Heart left ventricle (tissue), 13 donors: Measurements from ENCODE around the gene CRNN.

Experiments used
- POLR2A ChIP-seq, 2 donors: fragments of 450-650 bp; IDR thresholded peaks; one replicate each; pipeline ENCODE4 v1.6.1; 2017; ENCODE audit warnings: antibody characterized with exemption in 2 of 2, mild to moderate bottlenecking in 2 of 2, moderate library complexity in 2 of 2
- TF ChIP-seq, protein P1 (sequence below), 12 donors: fragments of 200-600 bp; sonication (generic) in 4 of 12; IDR thresholded peaks; one replicate each; pipeline versions ENCODE4 v1.5.0 to v1.8.0; 2018 to 2022; ENCODE audit warnings: antibody characterized with exemption in 12 of 12, mild to moderate bottlenecking in 5 of 12
- donor health status: ischemic (EF 13 %, LVEDD 7.1; RV severe dilation, severe dysfunction).
- donor health status: DM: no; HTN: yes; CAD: no.
- donor health status: DM: no; HTN: no; CAD: no.
- donor health status: ischemic (EF 25% LVEDD 6.9; RV normal size, moderate dysfunction).
- donor health status: ischemic (EF 25% LVEDD 5.7; RV mildly dilated, moderate dysfunction).
- donor health status: ischemic (EF 35%, LVEDD 5.7; RV mildly dilated, moderate dysfunction).
- donor health status: nonischemic (EF 11% LVEDD 7.7; RV severe dilation, severe dysfunction).
- donor health status: DM: yes; HTN: yes; CAD: no.
- donor health status: PGD.
- donor health status: ischemic (EF 29% LVEDD 5.4; RV normal size, mild dysfunction).
- donor health status: nonischemic (EF 23%, LVEDD 6.1; RV moderate dilation, normal function).

DNA sequence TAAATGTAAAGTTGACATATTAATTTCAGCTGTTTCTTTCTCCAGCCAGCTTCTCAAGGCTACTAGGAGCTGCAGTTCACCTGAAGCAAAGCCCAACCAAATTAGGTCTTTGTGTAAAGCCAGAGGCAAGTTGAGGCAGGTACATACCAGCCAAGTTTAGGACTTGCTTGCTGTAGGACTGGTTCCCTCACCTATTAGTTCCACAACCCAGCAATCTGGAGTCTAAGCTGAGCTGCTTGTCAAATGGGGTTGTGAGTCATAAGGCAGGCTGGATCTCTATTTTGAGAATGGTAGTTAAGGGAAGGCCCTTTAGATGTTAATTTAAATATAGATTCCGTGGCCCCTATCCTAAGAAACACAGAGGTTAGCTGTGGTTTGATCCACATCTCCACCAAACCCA lies 46.6 kb downstream of the CRNN start:
- TF ChIP-seq, protein P1, sequence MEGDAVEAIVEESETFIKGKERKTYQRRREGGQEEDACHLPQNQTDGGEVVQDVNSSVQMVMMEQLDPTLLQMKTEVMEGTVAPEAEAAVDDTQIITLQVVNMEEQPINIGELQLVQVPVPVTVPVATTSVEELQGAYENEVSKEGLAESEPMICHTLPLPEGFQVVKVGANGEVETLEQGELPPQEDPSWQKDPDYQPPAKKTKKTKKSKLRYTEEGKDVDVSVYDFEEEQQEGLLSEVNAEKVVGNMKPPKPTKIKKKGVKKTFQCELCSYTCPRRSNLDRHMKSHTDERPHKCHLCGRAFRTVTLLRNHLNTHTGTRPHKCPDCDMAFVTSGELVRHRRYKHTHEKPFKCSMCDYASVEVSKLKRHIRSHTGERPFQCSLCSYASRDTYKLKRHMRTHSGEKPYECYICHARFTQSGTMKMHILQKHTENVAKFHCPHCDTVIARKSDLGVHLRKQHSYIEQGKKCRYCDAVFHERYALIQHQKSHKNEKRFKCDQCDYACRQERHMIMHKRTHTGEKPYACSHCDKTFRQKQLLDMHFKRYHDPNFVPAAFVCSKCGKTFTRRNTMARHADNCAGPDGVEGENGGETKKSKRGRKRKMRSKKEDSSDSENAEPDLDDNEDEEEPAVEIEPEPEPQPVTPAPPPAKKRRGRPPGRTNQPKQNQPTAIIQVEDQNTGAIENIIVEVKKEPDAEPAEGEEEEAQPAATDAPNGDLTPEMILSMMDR (IDR thresholded peaks at IDR 0.05), result no peak
- TF ChIP-seq POLR2A (IDR thresholded peaks at IDR 0.05), result no peak
